Esophagus squamous epithelium (tissue), 4 donors: ENCODE results near the gene HPS3.

Experiments used
- CTCF ChIP-seq, 6 experiments: fragments of 450-650 bp in 4 of 6; fragments of 200-600 bp in 2 of 6; sonication (generic) in 2 of 6; IDR thresholded peaks; one replicate each; pipeline ENCODE4 v1.5.1; 2016 to 2019; ENCODE audit warnings: antibody characterized with exemption in 6 of 6, mild to moderate bottlenecking in 4 of 6, moderate library complexity in 4 of 6
- POLR2A ChIP-seq, 4 donors: fragments of 450-650 bp; IDR thresholded peaks; one replicate each; pipeline ENCODE4 v1.6.1; 2017; ENCODE audit warnings: antibody characterized with exemption in 4 of 4, mild to moderate bottlenecking in 4 of 4, moderate library complexity in 3 of 4

DNA sequence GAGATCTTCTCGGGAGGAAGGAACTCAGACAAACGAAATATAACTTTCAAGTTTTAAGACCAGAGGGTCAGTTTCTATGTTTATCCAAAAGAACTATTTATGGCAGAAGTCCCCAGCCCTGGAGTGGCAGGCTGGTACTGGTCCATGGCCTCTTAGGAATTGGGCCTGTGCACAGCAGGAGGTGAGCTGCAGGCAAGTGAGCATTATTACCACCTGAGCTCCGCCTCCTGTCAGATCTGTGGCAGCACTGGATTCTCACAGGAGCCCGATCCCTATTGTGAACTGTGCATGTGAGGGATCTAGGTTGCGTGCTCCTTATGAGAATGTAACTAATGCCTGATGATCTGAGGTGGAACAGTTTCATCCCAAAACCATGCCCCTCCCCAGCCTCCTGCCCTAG lies 14.3 kb upstream of the HPS3 start:
- TF ChIP-seq CTCF (IDR thresholded peaks at IDR 0.05) (no peak), POLR2A (IDR thresholded peaks at IDR 0.05) (no peak)
